Right atrium auricular region (tissue), 2 donors: ENCODE data around the gene ABCG8. TPM values are rescaled to one million over a fixed set of nuclear protein-coding genes. Genes with fewer than 3 reads are reported as not detected.

Source experiments
- DNase-seq: peaks from one replicate; pipeline ENCODE4 v3.0.0-alpha.2; 2019; ENCODE audit warnings: low spot score
- H3K27ac ChIP-seq, 2 donors: fragments of 200-600 bp; sonication (generic); 1 replicate in 1 of 2; 2 replicates in 1 of 2; pipeline ENCODE4 v1.5.1; 2016 to 2019
- H3K27me3 ChIP-seq, 2 donors: fragments of 200-600 bp; sonication (generic); one replicate each; pipeline versions ENCODE4 v1.5.1 to v1.6.0; 2017 to 2019
- H3K36me3 ChIP-seq: fragments of 200-600 bp; sonication (generic); one replicate; pipeline ENCODE4 v1.5.1; 2016
- H3K4me1 ChIP-seq, 2 donors: fragments of 200-600 bp; sonication (generic); one replicate each; pipeline versions ENCODE4 v1.5.1 to v1.6.0; 2017 to 2019
- H3K4me3 ChIP-seq, 2 donors: fragments of 200-600 bp; sonication (generic); 1 replicate in 1 of 2; 2 replicates in 1 of 2; pipeline ENCODE4 v1.5.1; 2017 to 2019; ENCODE audit warnings: mild to moderate bottlenecking in 1 of 2, moderate library complexity in 1 of 2
- H3K9me3 ChIP-seq, 2 donors: fragments of 200-600 bp; sonication (generic); one replicate each; pipeline ENCODE4 v1.5.1; 2019
- total RNA-seq, 2 donors: library from RNA; depleted of rRNA; stranded (reverse); fragments of >200 nt; gene quantifications; one replicate each; pipeline ENCODE4 v1.1.0, GENCODE V29; 2016
- TF ChIP-seq, protein P1 (sequence below), 2 donors: fragments of 200-600 bp; sonication (generic); IDR thresholded peaks; one replicate each; pipeline ENCODE4 v1.5.1; 2019; ENCODE audit warnings: antibody characterized with exemption in 2 of 2

Gene ABCG8
- total RNA-seq, 2 donors from 2014 or later: not detected

DNA sequence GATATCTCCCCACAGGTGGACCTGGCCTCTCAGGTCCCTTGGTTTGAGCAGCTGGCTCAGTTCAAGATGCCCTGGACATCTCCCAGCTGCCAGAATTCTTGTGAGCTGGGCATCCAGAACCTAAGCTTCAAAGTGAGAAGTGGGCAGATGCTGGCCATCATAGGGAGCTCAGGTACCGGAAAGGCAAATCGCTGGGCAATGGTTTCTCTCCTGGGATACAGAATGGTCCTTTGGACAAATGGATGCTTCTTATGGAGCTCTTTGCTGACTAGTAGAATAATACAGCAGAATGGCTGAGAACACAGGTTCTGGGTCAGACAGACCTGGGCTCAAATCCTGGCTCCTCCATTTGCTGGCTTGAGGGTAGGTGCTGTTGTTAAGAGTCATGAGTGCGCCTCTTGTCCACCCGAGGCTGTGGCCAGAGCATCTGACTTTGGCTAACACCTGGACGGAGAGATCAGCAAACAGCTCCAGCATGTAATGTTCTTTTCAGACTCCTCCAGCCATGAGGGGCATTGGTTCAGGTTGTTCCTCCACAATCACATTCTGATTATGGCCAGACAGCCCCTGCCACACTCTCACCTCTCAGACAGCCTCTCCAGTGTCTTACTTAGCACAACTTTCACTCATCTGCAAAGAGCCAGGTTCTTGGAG is 7.5 kb downstream of the ABCG8 start:
- TF ChIP-seq, protein P1, sequence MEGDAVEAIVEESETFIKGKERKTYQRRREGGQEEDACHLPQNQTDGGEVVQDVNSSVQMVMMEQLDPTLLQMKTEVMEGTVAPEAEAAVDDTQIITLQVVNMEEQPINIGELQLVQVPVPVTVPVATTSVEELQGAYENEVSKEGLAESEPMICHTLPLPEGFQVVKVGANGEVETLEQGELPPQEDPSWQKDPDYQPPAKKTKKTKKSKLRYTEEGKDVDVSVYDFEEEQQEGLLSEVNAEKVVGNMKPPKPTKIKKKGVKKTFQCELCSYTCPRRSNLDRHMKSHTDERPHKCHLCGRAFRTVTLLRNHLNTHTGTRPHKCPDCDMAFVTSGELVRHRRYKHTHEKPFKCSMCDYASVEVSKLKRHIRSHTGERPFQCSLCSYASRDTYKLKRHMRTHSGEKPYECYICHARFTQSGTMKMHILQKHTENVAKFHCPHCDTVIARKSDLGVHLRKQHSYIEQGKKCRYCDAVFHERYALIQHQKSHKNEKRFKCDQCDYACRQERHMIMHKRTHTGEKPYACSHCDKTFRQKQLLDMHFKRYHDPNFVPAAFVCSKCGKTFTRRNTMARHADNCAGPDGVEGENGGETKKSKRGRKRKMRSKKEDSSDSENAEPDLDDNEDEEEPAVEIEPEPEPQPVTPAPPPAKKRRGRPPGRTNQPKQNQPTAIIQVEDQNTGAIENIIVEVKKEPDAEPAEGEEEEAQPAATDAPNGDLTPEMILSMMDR (IDR thresholded peaks at IDR 0.05): no peak
- no peaks in the 10 kb centered on the region for H3K27me3 ChIP-seq
- peak; percentile 32 for DNase-seq

DNA sequence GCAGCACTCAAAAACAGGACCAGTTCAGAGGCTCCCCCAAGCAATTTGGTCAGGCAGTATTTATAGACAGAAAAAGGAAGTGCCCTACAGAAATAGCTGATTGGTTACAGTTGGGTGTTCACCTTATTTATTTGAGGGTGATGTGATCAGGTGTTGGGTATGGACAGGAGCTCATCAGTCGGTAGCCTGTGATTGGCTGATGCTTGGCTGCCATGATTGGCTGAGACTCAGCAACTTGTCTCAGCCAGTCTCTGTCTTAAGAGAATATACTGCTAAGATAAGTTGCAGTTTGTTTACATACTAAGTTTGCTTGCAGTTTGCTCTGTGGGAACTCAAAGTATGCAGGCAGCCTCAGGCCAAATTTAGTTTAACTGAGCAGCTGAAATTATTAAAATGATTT is 9.4 kb downstream of the ABCG8 start:
- H3K27ac ChIP-seq: no peak overlapping the region
- H3K36me3 ChIP-seq: no peaks in the 10 kb centered on the region
- no peaks in the 10 kb centered on the region for H3K27me3 ChIP-seq
- no peak for DNase-seq
- no peak overlapping the region for H3K4me3 ChIP-seq
- H3K4me1 ChIP-seq: no peaks in the 10 kb centered on the region
- no peaks in the 10 kb centered on the region for H3K9me3 ChIP-seq
- TF ChIP-seq, protein P1 (IDR thresholded peaks at IDR 0.05): no peak

More for the DNA sequence above, 7.5 kb downstream of the ABCG8 start:
- H3K27ac ChIP-seq: no peak overlapping the region
- no peak overlapping the region for H3K4me3 ChIP-seq
- no peaks in the 10 kb centered on the region for H3K4me1 ChIP-seq
- no peaks in the 10 kb centered on the region for H3K9me3 ChIP-seq
- no peaks in the 10 kb centered on the region for H3K36me3 ChIP-seq

DNA sequence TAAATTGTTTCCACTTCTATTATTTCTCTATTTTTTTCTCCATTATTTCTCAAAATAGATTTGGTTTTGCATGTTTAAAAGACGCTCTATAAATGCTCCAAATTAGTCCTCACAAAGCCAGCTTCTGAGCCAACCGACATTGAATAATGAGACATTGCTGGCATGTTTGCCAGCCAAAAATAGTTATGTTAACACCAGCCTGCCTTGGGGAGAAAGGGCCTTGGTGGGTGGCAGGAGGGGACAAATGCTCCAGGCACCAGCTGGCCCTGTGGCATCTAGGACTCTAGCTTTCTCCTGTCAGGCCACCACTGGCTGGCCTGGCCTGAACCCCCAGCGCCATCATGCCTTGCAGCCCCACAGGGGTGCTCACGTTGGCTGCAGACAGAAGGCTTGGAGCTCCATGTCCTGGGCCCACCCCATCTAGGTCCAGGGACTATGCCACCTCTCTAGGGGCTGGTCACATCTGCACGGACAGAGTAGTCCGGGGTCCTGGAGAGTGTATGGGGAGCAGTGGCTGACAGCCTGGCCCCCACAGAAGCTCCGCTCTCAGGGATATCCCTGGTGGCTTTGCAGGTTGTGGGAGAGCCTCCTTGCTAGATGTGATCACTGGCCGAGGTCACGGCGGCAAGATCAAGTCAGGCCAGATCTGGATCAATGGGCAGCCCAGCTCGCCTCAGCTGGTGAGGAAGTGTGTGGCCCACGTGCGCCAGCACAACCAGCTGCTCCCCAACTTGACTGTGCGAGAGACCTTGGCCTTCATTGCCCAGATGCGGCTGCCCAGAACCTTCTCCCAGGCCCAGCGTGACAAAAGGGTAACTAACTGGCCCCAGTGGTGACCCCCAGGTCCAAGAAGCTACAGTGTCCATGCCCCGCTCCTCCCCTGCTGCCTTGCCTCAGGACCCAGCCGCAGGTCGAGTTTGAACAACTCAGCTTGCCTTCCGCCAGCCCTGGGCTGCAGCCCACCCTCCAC is 12.5 kb downstream of the ABCG8 start:
- no peaks in the 10 kb centered on the region for H3K36me3 ChIP-seq
- H3K27me3 ChIP-seq: no peaks in the 10 kb centered on the region
- H3K4me3 ChIP-seq: no peak overlapping the region
- H3K27ac ChIP-seq: no peak overlapping the region
- H3K4me1 ChIP-seq: no peaks in the 10 kb centered on the region
- no peaks in the 10 kb centered on the region for H3K9me3 ChIP-seq
- DNase-seq: peak; percentile 28
- TF ChIP-seq, protein P1 (IDR thresholded peaks at IDR 0.05): no peak

DNA sequence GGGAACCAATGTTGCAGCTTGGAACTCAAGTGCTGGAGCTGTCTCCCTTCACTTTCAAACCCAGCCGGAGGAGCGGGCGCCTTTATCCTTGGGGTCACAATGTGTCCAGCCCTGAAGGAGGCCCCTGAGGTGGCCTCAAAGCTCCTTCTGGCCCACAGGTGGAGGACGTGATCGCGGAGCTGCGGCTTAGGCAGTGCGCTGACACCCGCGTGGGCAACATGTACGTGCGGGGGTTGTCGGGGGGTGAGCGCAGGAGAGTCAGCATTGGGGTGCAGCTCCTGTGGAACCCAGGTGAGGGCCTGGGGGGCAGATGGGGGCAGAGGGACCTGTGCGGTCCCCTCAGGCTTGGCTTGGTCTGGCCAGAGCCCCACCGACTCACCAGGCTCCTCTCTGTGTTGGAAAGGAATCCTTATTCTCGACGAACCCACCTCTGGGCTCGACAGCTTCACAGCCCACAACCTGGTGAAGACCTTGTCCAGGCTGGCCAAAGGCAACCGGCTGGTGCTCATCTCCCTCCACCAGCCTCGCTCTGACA is 13.5 kb downstream of the ABCG8 start:
- Histone ChIP-seq H3K27ac (no peak overlapping the region), H3K36me3 (no peaks in the 10 kb centered on the region), H3K4me1 (no peaks in the 10 kb centered on the region), H3K9me3 (no peaks in the 10 kb centered on the region), H3K27me3 (no peaks in the 10 kb centered on the region), H3K4me3 (no peak overlapping the region)
- peak; percentile 42 for DNase-seq
- TF ChIP-seq, protein P1 (IDR thresholded peaks at IDR 0.05): no peak

DNA sequence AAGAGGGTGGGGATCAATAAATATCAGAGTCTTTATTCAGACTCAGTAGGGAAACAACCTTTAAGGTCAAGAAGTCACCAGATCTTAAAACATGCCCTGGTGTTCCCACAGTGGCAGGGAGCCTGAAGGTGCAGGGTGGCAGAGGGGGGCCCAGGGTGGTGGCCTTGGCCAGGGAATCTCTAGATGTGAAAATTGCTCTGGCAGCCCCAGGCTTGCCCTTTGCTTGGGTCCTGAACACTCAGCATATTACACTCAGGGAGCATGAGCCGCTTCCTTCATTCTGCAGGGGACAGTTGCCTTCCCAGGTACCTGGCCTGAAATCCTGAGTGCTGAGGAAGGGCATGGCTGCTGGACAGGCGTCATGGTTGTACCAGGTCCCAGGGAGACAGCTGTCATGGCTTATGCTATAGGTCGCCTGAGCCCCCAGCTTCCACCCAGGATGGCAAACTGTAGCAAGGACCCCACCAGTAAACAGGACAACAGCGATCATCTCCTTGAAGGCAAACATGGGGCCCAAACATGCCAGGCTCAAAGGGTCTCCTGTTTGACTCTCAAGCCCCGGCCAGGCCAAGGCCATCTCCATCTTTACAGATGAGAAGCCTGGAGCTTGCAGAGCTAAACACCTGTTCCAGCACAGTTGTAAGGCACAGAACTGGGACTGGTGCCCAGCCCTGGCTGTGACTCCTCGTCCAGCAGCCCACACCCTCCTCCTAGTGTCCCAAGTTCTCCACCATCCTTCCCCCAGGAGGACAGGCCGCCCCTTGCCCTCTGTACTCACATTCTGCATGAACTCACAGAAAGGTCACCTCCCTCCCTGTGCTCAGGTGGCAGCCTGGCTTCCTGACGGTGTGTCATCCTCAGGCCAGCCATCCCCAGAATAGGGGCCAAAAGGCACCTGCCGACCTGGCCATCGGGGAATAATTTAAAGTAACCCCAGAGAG is 14.6 kb downstream of the ABCG8 start:
- H3K27ac ChIP-seq: no peak overlapping the region
- TF ChIP-seq, protein P1 (IDR thresholded peaks at IDR 0.05): no peak
- H3K4me3 ChIP-seq: no peak overlapping the region
- H3K36me3 ChIP-seq: no peaks in the 10 kb centered on the region
- no peaks in the 10 kb centered on the region for H3K4me1 ChIP-seq
- no peaks in the 10 kb centered on the region for H3K27me3 ChIP-seq
- H3K9me3 ChIP-seq: no peaks in the 10 kb centered on the region
- DNase-seq: peak; percentile 42
